Measurements from ENCODE around the gene MCRIP1. TPM values are rescaled to one million over a fixed set of nuclear protein-coding genes. Genes with fewer than 3 reads are reported as not detected.
A peak's percentile ranks its signal among the peaks of the same experiment; 100 is the strongest.

The MCRIP1 gene
- total and polyA plus RNA-seq, 9 of the 15 experiments (the other 6 are each of a cell fraction or from before 2014, with no cell fraction given): 0.39 to 35.8 (median 9.7) TPM

DNA sequence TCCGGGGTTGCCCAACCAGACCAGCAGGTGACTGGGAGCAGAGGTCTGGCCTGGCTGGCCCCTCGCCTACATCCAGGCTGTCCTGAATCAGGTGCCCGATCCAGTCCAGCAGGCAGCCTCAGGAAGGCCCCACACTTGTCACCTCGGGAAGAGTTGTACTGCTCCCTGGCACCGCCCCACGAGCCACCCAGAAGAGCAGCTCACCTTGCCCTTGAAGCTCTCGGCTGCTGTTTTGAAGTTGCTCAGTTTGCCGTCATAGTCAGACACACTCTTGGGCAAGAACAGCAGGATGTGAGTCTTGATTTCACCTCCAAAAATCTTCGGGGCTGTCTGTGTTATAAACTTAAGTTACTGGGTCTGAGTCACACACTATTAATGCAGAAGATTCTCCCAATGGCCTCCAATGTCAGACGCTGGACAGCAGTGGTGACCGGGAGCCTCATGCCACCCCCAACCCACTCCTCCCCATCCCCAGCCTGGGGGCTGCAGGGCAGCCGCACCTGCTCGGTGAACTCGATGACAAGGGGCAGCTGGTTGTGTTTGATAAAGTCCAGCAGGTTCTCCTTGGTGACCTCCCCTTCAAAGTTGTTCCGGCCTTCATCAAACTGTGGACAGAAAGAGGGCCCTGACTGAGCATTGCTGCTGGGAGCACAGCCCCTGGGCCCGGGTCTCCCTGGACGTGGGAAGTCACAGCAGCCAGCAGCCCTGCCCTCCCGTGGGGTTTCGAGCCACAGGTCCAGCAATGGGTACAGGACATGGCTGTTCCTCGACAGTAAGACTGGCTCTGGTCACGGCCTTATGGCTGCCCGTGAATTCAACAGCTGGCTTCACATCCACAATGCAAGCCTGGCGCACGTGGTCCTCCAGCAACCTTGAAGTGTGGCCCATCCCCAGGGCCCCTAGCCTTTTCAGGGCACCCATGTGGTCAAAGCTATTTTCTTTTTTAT lies 13.9 kb upstream of the MCRIP1 start (continued):
- TF ChIP-seq, protein P1, sequence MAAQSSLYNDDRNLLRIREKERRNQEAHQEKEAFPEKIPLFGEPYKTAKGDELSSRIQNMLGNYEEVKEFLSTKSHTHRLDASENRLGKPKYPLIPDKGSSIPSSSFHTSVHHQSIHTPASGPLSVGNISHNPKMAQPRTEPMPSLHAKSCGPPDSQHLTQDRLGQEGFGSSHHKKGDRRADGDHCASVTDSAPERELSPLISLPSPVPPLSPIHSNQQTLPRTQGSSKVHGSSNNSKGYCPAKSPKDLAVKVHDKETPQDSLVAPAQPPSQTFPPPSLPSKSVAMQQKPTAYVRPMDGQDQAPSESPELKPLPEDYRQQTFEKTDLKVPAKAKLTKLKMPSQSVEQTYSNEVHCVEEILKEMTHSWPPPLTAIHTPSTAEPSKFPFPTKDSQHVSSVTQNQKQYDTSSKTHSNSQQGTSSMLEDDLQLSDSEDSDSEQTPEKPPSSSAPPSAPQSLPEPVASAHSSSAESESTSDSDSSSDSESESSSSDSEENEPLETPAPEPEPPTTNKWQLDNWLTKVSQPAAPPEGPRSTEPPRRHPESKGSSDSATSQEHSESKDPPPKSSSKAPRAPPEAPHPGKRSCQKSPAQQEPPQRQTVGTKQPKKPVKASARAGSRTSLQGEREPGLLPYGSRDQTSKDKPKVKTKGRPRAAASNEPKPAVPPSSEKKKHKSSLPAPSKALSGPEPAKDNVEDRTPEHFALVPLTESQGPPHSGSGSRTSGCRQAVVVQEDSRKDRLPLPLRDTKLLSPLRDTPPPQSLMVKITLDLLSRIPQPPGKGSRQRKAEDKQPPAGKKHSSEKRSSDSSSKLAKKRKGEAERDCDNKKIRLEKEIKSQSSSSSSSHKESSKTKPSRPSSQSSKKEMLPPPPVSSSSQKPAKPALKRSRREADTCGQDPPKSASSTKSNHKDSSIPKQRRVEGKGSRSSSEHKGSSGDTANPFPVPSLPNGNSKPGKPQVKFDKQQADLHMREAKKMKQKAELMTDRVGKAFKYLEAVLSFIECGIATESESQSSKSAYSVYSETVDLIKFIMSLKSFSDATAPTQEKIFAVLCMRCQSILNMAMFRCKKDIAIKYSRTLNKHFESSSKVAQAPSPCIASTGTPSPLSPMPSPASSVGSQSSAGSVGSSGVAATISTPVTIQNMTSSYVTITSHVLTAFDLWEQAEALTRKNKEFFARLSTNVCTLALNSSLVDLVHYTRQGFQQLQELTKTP (IDR thresholded peaks at IDR 0.05; ENCODE audit: low read depth in 1 of 2, partially characterized antibody in 2 of 2): no peak
- TF ChIP-seq SETDB1 (IDR thresholded peaks at IDR 0.05; ENCODE audit: low read length) (no peak), POLR2A (conservative IDR thresholded peaks at IDR 0.05) (peak; percentile 42; the same call in 1 of the 2 replicates), SRSF7 (optimal IDR thresholded peaks at IDR 0.05; ENCODE audit: low read depth, low read length) (no peak)

Data from K562 (cell line).